H1 (cell line): ENCODE data around the gene COL28A1. TPM values are rescaled to one million over a fixed set of nuclear protein-coding genes. Genes with fewer than 3 reads are reported as not detected.
A peak's percentile ranks its signal among the peaks of the same experiment; 100 is the strongest.

Source experiments
- CTCF ChIA-PET: fragments of 300-600 bp; sonication (Branson Sonifier 250); formaldehyde crosslinking; loops from one replicate; lab custom pipeline; 2021; ENCODE audit not compliant: partially characterized antibody; lab: Charles Lee
- POLR2A ChIA-PET: fragments of 300-600 bp; sonication (Branson Sonifier 250); formaldehyde crosslinking; loops from one replicate; lab custom pipeline; 2021; ENCODE audit warnings: inconsistent platforms; ENCODE audit not compliant: partially characterized antibody; lab: Charles Lee
- DNase-seq, 2 experiments: peaks; one replicate each; pipeline versions ENCODE4 v3.0.0 to v3.0.0-alpha.2; 2010 to 2022; ENCODE audit warnings: low spot score in 2 of 2, low read depth in 1 of 2, mixed read lengths in 1 of 2
- FAIRE-seq: peaks from 2 replicates; lab custom pipeline; 2011; peaks lifted over from hg19 to GRCh38; lab: Jason Lieb, UNC
- H2AFZ ChIP-seq: 2 replicates; pipeline ENCODE4 v1.8.1; 2012; ENCODE audit warnings: low read length, inconsistent platforms
- H2AK5ac ChIP-seq: 2 replicates; pipeline ENCODE4 v1.6.1; 2013; ENCODE audit warnings: low read depth, low read length
- H2BK120ac ChIP-seq: replicated peaks from 2 replicates; pipeline ENCODE3; 2013; ENCODE audit warnings: low read depth, low read length, inconsistent platforms
- H2BK12ac ChIP-seq: 2 replicates; pipeline ENCODE4 v1.6.1; 2013; ENCODE audit warnings: low read depth, low read length
- H2BK15ac ChIP-seq: 2 replicates; pipeline ENCODE4 v1.6.1; 2013; ENCODE audit warnings: low read length
- H2BK20ac ChIP-seq: 2 replicates; pipeline ENCODE4 v1.6.1; 2013; ENCODE audit warnings: low read length
- H2BK5ac ChIP-seq: 2 replicates; pipeline ENCODE4 v1.6.1; 2013; ENCODE audit warnings: low read depth, low read length
- H3K14ac ChIP-seq: 2 replicates; pipeline ENCODE4 v1.6.1; 2013; ENCODE audit warnings: inconsistent platforms; ENCODE audit not compliant: insufficient read length
- H3K18ac ChIP-seq: 2 replicates; pipeline ENCODE4 v1.6.1; 2013; ENCODE audit warnings: low read length; ENCODE audit errors: extremely low read depth
- H3K23ac ChIP-seq: 2 replicates; pipeline ENCODE4 v1.6.1; 2013; ENCODE audit warnings: inconsistent platforms; ENCODE audit not compliant: insufficient read length
- H3K23me2 ChIP-seq: 2 replicates; pipeline ENCODE4 v1.6.1; 2013; ENCODE audit warnings: low read depth, low read length
- H3K27ac ChIP-seq: 2 replicates; pipeline ENCODE4 v1.6.1; 2011; ENCODE audit warnings: low read depth, low read length, inconsistent platforms
- H3K27me3 ChIP-seq, 4 experiments: replicated peaks in 1 of 4; 1 replicate in 1 of 4; 2 replicates in 3 of 4; pipeline versions ENCODE4 v1.6.1 to v1.8.1; 2011 to 2013; ENCODE audit warnings: low read length in 3 of 4, mild to moderate bottlenecking in 3 of 4, inconsistent platforms in 2 of 4, mixed read lengths in 2 of 4, moderate library complexity in 1 of 4; ENCODE audit not compliant: control insufficient read depth in 3 of 4, insufficient read depth in 3 of 4; ENCODE audit errors: extremely low read depth in 1 of 4
- H3K36me3 ChIP-seq, 4 experiments: 2 replicates each; pipeline versions ENCODE4 v1.6.1 to v1.8.1; 2011 to 2013; ENCODE audit warnings: mild to moderate bottlenecking in 4 of 4, low read length in 3 of 4, moderate library complexity in 2 of 4, control low read depth in 1 of 4, inconsistent platforms in 1 of 4; ENCODE audit not compliant: insufficient read depth in 4 of 4, control insufficient read depth in 2 of 4
- H3K4ac ChIP-seq: replicated peaks from 2 replicates; pipeline ENCODE3; 2013; ENCODE audit warnings: low read length, low read depth, mixed read lengths, inconsistent platforms; ENCODE audit not compliant: insufficient read length
- H3K4me1 ChIP-seq, 4 experiments: replicated peaks in 1 of 4; 1 replicate in 1 of 4; 2 replicates in 3 of 4; pipeline versions ENCODE4 v1.6.1 to v1.8.1; 2011 to 2013; ENCODE audit warnings: low read length in 3 of 4, inconsistent platforms in 2 of 4, mixed read lengths in 1 of 4; ENCODE audit not compliant: insufficient read depth in 4 of 4, control insufficient read depth in 3 of 4
- H3K4me2 ChIP-seq, 2 experiments: 2 replicates each; pipeline versions ENCODE4 v1.6.1 to v1.8.1; 2011 to 2013; ENCODE audit warnings: low read depth in 2 of 2, low read length in 2 of 2, control low read depth in 1 of 2, inconsistent platforms in 1 of 2, mild to moderate bottlenecking in 1 of 2; ENCODE audit not compliant: insufficient read depth in 1 of 2
- H3K4me3 ChIP-seq, 4 experiments: fragments of 200-600, 300-600 bp in 1 of 4; sonication (generic), shearing (Covaris generic), sonication (Bioruptor Twin) in 1 of 4; 2 replicates each; pipeline versions ENCODE4 v1.5.1 to v1.8.1; 2011 to 2016; ENCODE audit warnings: low read length in 4 of 4, low read depth in 3 of 4, control low read depth in 2 of 4, inconsistent platforms in 2 of 4, mild to moderate bottlenecking in 2 of 4, mixed read lengths in 1 of 4, moderate library complexity in 1 of 4; ENCODE audit not compliant: insufficient read depth in 2 of 4; ENCODE audit errors: extremely low read depth in 1 of 4
- H3K56ac ChIP-seq: replicated peaks from 2 replicates; pipeline ENCODE3; 2013; ENCODE audit warnings: low read depth, mild to moderate bottlenecking, mixed read lengths, low read length, inconsistent platforms; ENCODE audit not compliant: insufficient read length
- H3K79me1 ChIP-seq: 2 replicates; pipeline ENCODE4 v1.6.1; 2013; ENCODE audit warnings: low read depth, low read length, control low read depth
- H3K79me2 ChIP-seq, 2 experiments: 2 replicates each; pipeline versions ENCODE4 v1.6.1 to v1.8.1; 2012 to 2013; ENCODE audit warnings: low read length in 2 of 2, mild to moderate bottlenecking in 2 of 2, inconsistent platforms in 1 of 2; ENCODE audit not compliant: insufficient read depth in 2 of 2, control insufficient read depth in 1 of 2
- H3K9ac ChIP-seq, 4 experiments: replicated peaks in 1 of 4; 1 replicate in 1 of 4; 2 replicates in 3 of 4; pipeline versions ENCODE4 v1.6.1 to v1.8.1; 2011 to 2013; ENCODE audit warnings: low read depth in 3 of 4, low read length in 3 of 4, control low read depth in 2 of 4, mild to moderate bottlenecking in 2 of 4, moderate library complexity in 2 of 4, inconsistent platforms in 1 of 4; ENCODE audit errors: extremely low read depth in 1 of 4
- H3K9me3 ChIP-seq, 2 experiments: 2 replicates each; pipeline versions ENCODE4 v1.6.1 to v1.8.1; 2012 to 2013; ENCODE audit warnings: mild to moderate bottlenecking in 2 of 2, moderate library complexity in 2 of 2, control low read depth in 1 of 2, inconsistent platforms in 1 of 2, low read depth in 1 of 2, low read length in 1 of 2, mixed read lengths in 1 of 2; ENCODE audit not compliant: insufficient read depth in 2 of 2
- H4K20me1 ChIP-seq, 2 experiments: replicated peaks in 1 of 2; 2 replicates each; pipeline versions ENCODE3 to v1.8.1; 2011 to 2013; ENCODE audit warnings: inconsistent platforms in 2 of 2, low read length in 2 of 2, mild to moderate bottlenecking in 1 of 2; ENCODE audit not compliant: insufficient read depth in 2 of 2, control insufficient read depth in 1 of 2
- H4K5ac ChIP-seq: 2 replicates; pipeline ENCODE4 v1.6.1; 2013; ENCODE audit warnings: low read length, low read depth, mixed read lengths, inconsistent platforms; ENCODE audit not compliant: insufficient read length
- H4K8ac ChIP-seq: 2 replicates; pipeline ENCODE4 v1.8.0; 2013; ENCODE audit warnings: mild to moderate bottlenecking, moderate library complexity, low read length, inconsistent platforms; ENCODE audit not compliant: insufficient read depth; ENCODE audit errors: extremely low read depth
- H4K91ac ChIP-seq: replicated peaks from 2 replicates; pipeline ENCODE3; 2013; ENCODE audit warnings: low read length, mixed read lengths, inconsistent platforms; ENCODE audit not compliant: insufficient read length
- CTBP2 ChIP-seq: IDR thresholded peaks from 2 replicates; pipeline ENCODE4 v1.7.0; 2011; ENCODE audit warnings: borderline replicate concordance, mild to moderate bottlenecking, moderate library complexity, mixed read lengths, low read length; ENCODE audit not compliant: insufficient read depth, insufficient read length
- EP300 ChIP-seq, 2 experiments: IDR thresholded peaks; 1 replicate in 1 of 2; 2 replicates in 1 of 2; pipeline ENCODE4 v1.6.1; 2011 to 2012; ENCODE audit warnings: low read depth in 2 of 2, low read length in 2 of 2, mild to moderate bottlenecking in 2 of 2, borderline replicate concordance in 1 of 2, inconsistent platforms in 1 of 2, moderate library complexity in 1 of 2
- FOSL1 ChIP-seq: IDR thresholded peaks from 2 replicates; pipeline ENCODE4 v1.6.1; 2011; ENCODE audit warnings: mild to moderate bottlenecking, low read depth, low read length, moderate library complexity; ENCODE audit not compliant: insufficient read depth
- JUND ChIP-seq: IDR thresholded peaks from 2 replicates; pipeline ENCODE4 v1.6.1; 2011; ENCODE audit warnings: mild to moderate bottlenecking, improper control_type of control experiment, low read length
- WGBS, 2 experiments: shearing (Covaris generic) in 1 of 2; methylation state at CpG; one replicate each; pipeline versions ENCODE4 v1.1.6 to v1.1.7; 2013 to 2015; ENCODE audit warnings: low lambda C conversion rate in 2 of 2, mixed read lengths in 2 of 2, inconsistent platforms in 1 of 2, low coverage in 1 of 2, missing lambda C conversion rate in 1 of 2; ENCODE audit not compliant: insufficient replicate concordance in 2 of 2, insufficient coverage in 1 of 2, insufficient read length in 1 of 2; ENCODE audit errors: extremely low coverage in 1 of 2, missing lambda C conversion rate in 1 of 2; 5-methylcytosine and 5-hydroxymethylcytosine counted together
- polyA plus RNA-seq, 7 experiments: library from polyadenylated mRNA; depleted of rRNA in 3 of 7; stranded (reverse) in 5 of 7; unstranded in 2 of 7; fragments of >200 nt in 5 of 7; fragments of 200-250 nt in 2 of 7; gene quantifications; 1 replicate in 5 of 7; 2 replicates in 1 of 7; 4 replicates in 1 of 7; pipeline versions ENCODE4 v1.2.1 to v1.2.3, GENCODE V29; 2011 to 2013; ENCODE audit warnings: missing spikeins in 2 of 7, mixed read lengths in 2 of 7
- total RNA-seq: library from RNA; stranded (reverse); fragmentation: NEBNext Ultra II Directional; extraction: Animal tissue kit (Norgen Biotek cat#: 25700); gene quantifications from 2 replicates; pipeline ENCODE4 v1.2.1, GENCODE V29; 2021
- TF ChIP-seq, protein P1 (sequence below): IDR thresholded peaks from 2 replicates; pipeline ENCODE4 v1.6.1; 2011; ENCODE audit warnings: low read length, improper control_type of control experiment

The COL28A1 gene
- total and polyA plus RNA-seq, 2 of the 8 experiments (the other 6 are each of a cell fraction or from before 2014, with no cell fraction given): 0.22 to 0.38 TPM

GRCh38 chr7:7352845-7353244 is 182.8 kb downstream of the COL28A1 start:
- Histone ChIP-seq H2AFZ (no peak overlapping the region), H3K36me3 (peaks cover 0 to 4% (median 1%) of the 10 kb centered on the region in 4 experiments; a peak in 2 of 8 replicates), H3K27ac (peak overlapping the region; percentile 65), H2BK15ac (no peak overlapping the region), H3K9me3 (peaks cover 9 to 13% of the 10 kb centered on the region in 2 experiments), H4K20me1 (no peaks in the 10 kb centered on the region), H3K79me1 (no peaks in the 10 kb centered on the region), H3K23me2 (no peaks in the 10 kb centered on the region), H3K27me3 (no peaks in the 10 kb centered on the region), H3K4me1 (peaks cover 2 to 15% (median 8%) of the 10 kb centered on the region in 4 experiments; a peak in 4 of 7 replicates), H2BK12ac (no peak overlapping the region; the same call in 1 of the 2 replicates), H2BK5ac (peak overlapping the region; percentile 84), H3K4me3 (peak overlapping the region in 1 of 4 experiments; percentile 23; a peak in 1 of 8 replicates), H2BK20ac (peak overlapping the region; percentile 13; the same call in 1 of the 2 replicates), H3K9ac (no peak overlapping the region), H2BK120ac (peak overlapping the region; percentile 94), H4K91ac (peak overlapping the region; percentile 94), H3K79me2 (no peaks in the 10 kb centered on the region), H3K56ac (no peak overlapping the region), H4K8ac (no peak overlapping the region), H3K4ac (no peak overlapping the region), H3K4me2 (peak overlapping the region; percentile 2 to 22; a peak in 3 of 4 replicates), H3K23ac (no peak overlapping the region), H2AK5ac (no peak overlapping the region), H3K18ac (no peak overlapping the region; the same call in 1 of the 2 replicates), H4K5ac (peak overlapping the region; percentile 63), H3K14ac (no peak overlapping the region)
- ChIA-PET POLR2A (interaction anchor here (0.5 to 2.2 kb wide), 3 partner anchors 8 to 168 kb away, joined by 3 to 7 read pairs (median 3); no protein-coding TSS in a partner anchor), CTCF (interaction anchor here (0.7 to 3.1 kb wide), 9 partner anchors 10 to 335 kb away, joined by 3 to 9 read pairs (median 3); no protein-coding TSS in a partner anchor)
- peak; percentile 95 for FAIRE-seq
- WGBS, 2 experiments: 6% methylated on average over 3 of the region's 3 CpGs; no CpG with 5 or more reads in 1 of the 2 experiments
- peak; percentile 52 to 53 for DNase-seq
- no peak for TF ChIP-seq FOSL1
- TF ChIP-seq, protein P1, sequence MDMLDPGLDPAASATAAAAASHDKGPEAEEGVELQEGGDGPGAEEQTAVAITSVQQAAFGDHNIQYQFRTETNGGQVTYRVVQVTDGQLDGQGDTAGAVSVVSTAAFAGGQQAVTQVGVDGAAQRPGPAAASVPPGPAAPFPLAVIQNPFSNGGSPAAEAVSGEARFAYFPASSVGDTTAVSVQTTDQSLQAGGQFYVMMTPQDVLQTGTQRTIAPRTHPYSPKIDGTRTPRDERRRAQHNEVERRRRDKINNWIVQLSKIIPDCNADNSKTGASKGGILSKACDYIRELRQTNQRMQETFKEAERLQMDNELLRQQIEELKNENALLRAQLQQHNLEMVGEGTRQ: no peak
- no peak for TF ChIP-seq CTBP2
- TF ChIP-seq JUND: peak; percentile 55; the same call in 1 of the 2 replicates
- peak in 1 of 2 experiments; percentile 64; a peak in 1 of 3 replicates for TF ChIP-seq EP300 (IDR thresholded peaks at IDR 0.05; ENCODE audit: borderline replicate concordance in 1 of 2, low read depth in 2 of 2, low read length in 2 of 2)
